ENCODE measurements around the gene ZDHHC1.

DNA sequence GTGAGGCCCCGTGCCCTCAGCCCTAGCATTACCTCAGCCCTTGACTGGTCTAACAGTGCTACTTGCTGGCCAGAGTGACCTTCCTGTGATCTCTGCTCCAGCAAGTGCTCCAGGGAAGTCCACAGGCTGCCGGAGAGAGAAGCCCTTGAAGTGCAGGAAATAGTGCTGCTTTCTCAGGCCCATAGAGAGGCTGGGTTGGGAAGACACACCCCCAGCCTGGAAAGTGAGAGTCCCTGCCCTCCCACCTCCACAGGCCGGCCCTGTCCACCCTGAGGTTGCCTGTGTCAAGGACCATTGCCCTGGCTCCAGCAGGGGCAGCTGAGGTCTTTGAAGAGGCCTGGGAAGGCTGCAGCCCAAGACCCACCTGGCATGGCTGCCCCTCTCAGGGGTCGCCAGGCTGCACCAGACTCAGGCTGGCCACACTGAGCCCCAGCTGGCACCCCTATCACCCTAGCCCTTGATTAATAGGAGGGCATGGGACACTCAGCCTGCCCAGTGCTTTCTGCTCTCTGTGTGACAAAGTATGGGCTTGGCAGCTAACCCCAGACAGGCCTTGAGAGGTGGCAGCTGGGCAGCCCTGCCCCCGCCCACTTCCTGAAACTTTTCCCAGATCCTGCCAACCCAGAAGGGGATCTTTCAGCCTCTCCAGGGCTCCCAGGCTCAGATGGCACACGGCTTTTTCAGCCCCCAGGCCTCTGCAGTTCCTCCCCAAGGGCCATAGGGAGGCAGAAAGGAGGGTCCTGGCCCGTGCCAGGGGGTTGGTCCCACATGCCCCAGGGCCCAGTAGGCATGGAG lies 43.0 kb upstream of the ZDHHC1 start:
- TF ChIP-seq CTCF (IDR thresholded peaks at IDR 0.05) (no peak), POLR2A (IDR thresholded peaks at IDR 0.05) (no peak)
